ENCODE results near the gene WASF2.

DNA sequence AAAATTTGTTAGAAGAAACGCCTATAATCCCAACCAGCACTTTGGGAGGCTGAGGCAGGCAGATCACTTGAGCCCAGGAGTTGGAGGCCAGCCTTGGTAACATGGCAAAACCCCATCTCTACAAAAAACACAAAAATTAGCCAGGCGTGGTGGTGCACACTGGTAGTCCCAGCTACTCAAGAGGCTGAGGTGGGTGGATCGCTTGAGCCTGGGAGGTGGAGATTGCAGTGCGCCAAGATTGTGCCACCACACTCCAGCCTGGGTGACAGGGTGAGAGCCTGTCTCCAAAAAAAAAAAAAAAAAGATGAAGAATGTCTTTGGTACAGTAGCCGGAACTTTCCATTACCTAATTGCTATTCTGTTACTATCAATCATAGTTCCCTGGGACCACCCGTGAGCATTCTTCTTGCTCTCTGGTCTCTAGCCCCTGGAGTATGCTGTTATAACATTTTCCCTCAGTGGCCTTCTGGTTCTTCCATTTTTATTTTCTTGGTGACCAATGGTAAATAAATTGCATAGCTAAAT is 43.4 kb downstream of the WASF2 start:
- TF ChIP-seq, protein P1, sequence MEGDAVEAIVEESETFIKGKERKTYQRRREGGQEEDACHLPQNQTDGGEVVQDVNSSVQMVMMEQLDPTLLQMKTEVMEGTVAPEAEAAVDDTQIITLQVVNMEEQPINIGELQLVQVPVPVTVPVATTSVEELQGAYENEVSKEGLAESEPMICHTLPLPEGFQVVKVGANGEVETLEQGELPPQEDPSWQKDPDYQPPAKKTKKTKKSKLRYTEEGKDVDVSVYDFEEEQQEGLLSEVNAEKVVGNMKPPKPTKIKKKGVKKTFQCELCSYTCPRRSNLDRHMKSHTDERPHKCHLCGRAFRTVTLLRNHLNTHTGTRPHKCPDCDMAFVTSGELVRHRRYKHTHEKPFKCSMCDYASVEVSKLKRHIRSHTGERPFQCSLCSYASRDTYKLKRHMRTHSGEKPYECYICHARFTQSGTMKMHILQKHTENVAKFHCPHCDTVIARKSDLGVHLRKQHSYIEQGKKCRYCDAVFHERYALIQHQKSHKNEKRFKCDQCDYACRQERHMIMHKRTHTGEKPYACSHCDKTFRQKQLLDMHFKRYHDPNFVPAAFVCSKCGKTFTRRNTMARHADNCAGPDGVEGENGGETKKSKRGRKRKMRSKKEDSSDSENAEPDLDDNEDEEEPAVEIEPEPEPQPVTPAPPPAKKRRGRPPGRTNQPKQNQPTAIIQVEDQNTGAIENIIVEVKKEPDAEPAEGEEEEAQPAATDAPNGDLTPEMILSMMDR (IDR thresholded peaks at IDR 0.05; ENCODE audit: low read length), result no peak
- TF ChIP-seq EZH2 (IDR thresholded peaks at IDR 0.05; ENCODE audit: borderline replicate concordance, low read length), result no peak

Measured in OCI-LY1 (cell line).